ENCODE measurements around the gene FGFR1OP2. TPM values are rescaled to one million over a fixed set of nuclear protein-coding genes. Genes with fewer than 3 reads are reported as not detected.

The FGFR1OP2 gene
- total and polyA plus RNA-seq, 2 of the 8 experiments (the other 6 are each of a cell fraction or from before 2014, with no cell fraction given), result 8.8 to 34.4 TPM

GRCh38 chr12:26906704-26907103, 31.6 kb upstream of the FGFR1OP2 start:
- H3K23me2 ChIP-seq (ENCODE audit: low read depth, low read length), result no peaks in the 10 kb centered on the region
- no peak overlapping the region for H3K23ac ChIP-seq (ENCODE audit: insufficient read length)
- H3K36me3 ChIP-seq (ENCODE audit: control insufficient read depth in 2 of 4, insufficient read depth in 4 of 4, low read length in 3 of 4), result peaks cover 2 to 49% (median 20%) of the 10 kb centered on the region in 4 experiments; a peak in 4 of 8 replicates
- H3K9me3 ChIP-seq (ENCODE audit: insufficient read depth in 2 of 2, low read depth in 1 of 2, low read length in 1 of 2), result no peaks in the 10 kb centered on the region
- no peaks in the 10 kb centered on the region for H3K4me1 ChIP-seq (replicated peaks in 1 of 4; ENCODE audit: control insufficient read depth in 3 of 4, insufficient read depth in 4 of 4, low read length in 3 of 4)
- no peaks in the 10 kb centered on the region for H3K27me3 ChIP-seq (replicated peaks in 1 of 4; ENCODE audit: control insufficient read depth in 3 of 4, extremely low read depth in 1 of 4, insufficient read depth in 3 of 4, low read length in 3 of 4)
- no peak overlapping the region for H3K56ac ChIP-seq (replicated peaks; ENCODE audit: insufficient read length, low read depth, low read length)
- H3K4ac ChIP-seq (replicated peaks; ENCODE audit: insufficient read length, low read depth, low read length), result no peak overlapping the region
- ChIA-PET POLR2A (ENCODE audit: partially characterized antibody) (no interaction called here), CTCF (ENCODE audit: partially characterized antibody) (no interaction called here)
- no peak overlapping the region for H2BK5ac ChIP-seq (ENCODE audit: low read depth, low read length)
- H2BK20ac ChIP-seq (ENCODE audit: low read length), result no peak overlapping the region
- no peak overlapping the region for H2BK12ac ChIP-seq (ENCODE audit: low read depth, low read length)
- no peak overlapping the region for H3K14ac ChIP-seq (ENCODE audit: insufficient read length)
- FAIRE-seq (no peak), DNase-seq (ENCODE audit: low read depth in 1 of 2, low spot score in 2 of 2) (no peak)
- no peak overlapping the region for H3K9ac ChIP-seq (replicated peaks in 1 of 4; ENCODE audit: extremely low read depth in 1 of 4, low read depth in 3 of 4, low read length in 3 of 4)
- H3K4me3 ChIP-seq (ENCODE audit: extremely low read depth in 1 of 4, insufficient read depth in 2 of 4, low read depth in 3 of 4, low read length in 4 of 4), result no peak overlapping the region
- H3K79me1 ChIP-seq (ENCODE audit: low read depth, low read length), result no peaks in the 10 kb centered on the region
- no peak overlapping the region for H3K4me2 ChIP-seq (ENCODE audit: insufficient read depth in 1 of 2, low read depth in 2 of 2, low read length in 2 of 2)
- no peak overlapping the region for H2AFZ ChIP-seq (ENCODE audit: low read length)
- 95% methylated on average over 1 of the region's 1 CpG; no CpG with 5 or more reads in 1 of the 2 experiments for WGBS, 2 experiments (ENCODE audit: extremely low coverage in 1 of 2, insufficient coverage in 1 of 2, insufficient read length in 1 of 2, insufficient replicate concordance in 2 of 2, low coverage in 1 of 2, low lambda C conversion rate in 2 of 2, missing lambda C conversion rate in 1 of 2)
- no peaks in the 10 kb centered on the region for H3K79me2 ChIP-seq (ENCODE audit: control insufficient read depth in 1 of 2, insufficient read depth in 2 of 2, low read length in 2 of 2)
- H2AK5ac ChIP-seq (ENCODE audit: low read depth, low read length), result no peak overlapping the region
- H4K20me1 ChIP-seq (replicated peaks in 1 of 2; ENCODE audit: control insufficient read depth in 1 of 2, insufficient read depth in 2 of 2, low read length in 2 of 2), result peaks cover 0 to 2% of the 10 kb centered on the region in 2 experiments
- no peak overlapping the region for H2BK120ac ChIP-seq (replicated peaks; ENCODE audit: low read depth, low read length)
- TF ChIP-seq, protein P1, sequence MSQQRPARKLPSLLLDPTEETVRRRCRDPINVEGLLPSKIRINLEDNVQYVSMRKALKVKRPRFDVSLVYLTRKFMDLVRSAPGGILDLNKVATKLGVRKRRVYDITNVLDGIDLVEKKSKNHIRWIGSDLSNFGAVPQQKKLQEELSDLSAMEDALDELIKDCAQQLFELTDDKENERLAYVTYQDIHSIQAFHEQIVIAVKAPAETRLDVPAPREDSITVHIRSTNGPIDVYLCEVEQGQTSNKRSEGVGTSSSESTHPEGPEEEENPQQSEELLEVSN (IDR thresholded peaks at IDR 0.05), result no peak
- TF ChIP-seq JUN (IDR thresholded peaks at IDR 0.05; ENCODE audit: low read depth, low read length) (no peak), SRF (IDR thresholded peaks at IDR 0.05; ENCODE audit: low read depth, low read length) (no peak), CEBPB (IDR thresholded peaks at IDR 0.05; ENCODE audit: low read depth, low read length) (no peak), NRF1 (IDR thresholded peaks at IDR 0.05; ENCODE audit: low read depth, low read length) (no peak)
- no peak overlapping the region for H2BK15ac ChIP-seq (ENCODE audit: low read length)
- no peak overlapping the region for H3K27ac ChIP-seq (ENCODE audit: low read depth, low read length)
- no peak overlapping the region for H4K8ac ChIP-seq (ENCODE audit: extremely low read depth, insufficient read depth, low read length)
- H3K18ac ChIP-seq (ENCODE audit: extremely low read depth, low read length), result no peak overlapping the region
- no peak overlapping the region for H4K5ac ChIP-seq (ENCODE audit: insufficient read length, low read depth, low read length)
- no peak overlapping the region for H4K91ac ChIP-seq (replicated peaks; ENCODE audit: insufficient read length, low read length)
